ENCODE data around the gene CTNNB1.

DNA sequence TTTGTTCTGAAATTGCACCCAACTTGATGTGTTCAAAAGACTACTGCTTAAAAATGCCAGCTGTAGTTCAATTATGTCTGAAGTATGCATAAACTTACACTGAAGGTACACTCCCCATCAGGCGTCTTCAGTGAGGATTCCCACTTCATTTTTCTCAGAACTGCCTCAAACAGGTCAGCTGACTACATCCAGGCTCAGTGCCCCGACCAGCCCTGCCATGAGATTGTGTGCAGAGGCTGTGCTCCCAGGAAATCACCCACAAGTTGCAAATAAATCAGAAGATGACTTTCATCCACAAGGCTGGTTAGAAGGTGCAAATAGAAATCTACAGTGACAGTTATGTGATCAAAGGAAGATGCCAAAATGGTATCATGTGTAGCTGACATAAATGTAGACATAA is 51.5 kb downstream of the CTNNB1 start:
- TF ChIP-seq RAD21 (IDR thresholded peaks at IDR 0.05; ENCODE audit: low read length) = no peak
- no peak for TF ChIP-seq FOS (IDR thresholded peaks at IDR 0.05; ENCODE audit: low read depth, low read length)
- no peak for TF ChIP-seq USF2 (IDR thresholded peaks at IDR 0.05; ENCODE audit: low read depth, low read length)
- no peak for TF ChIP-seq POLR2A (IDR thresholded peaks at IDR 0.05; ENCODE audit: low read depth, low read length)
- TF ChIP-seq MXI1 (IDR thresholded peaks at IDR 0.05; ENCODE audit: borderline replicate concordance, low read depth, low read length) = no peak
- no peak for TF ChIP-seq CTCF (conservative IDR thresholded peaks at IDR 0.05; ENCODE audit: low read depth, low read length)
